Measurements from ENCODE around the gene SLC30A2.

GRCh38 chr1:26044971-26045721 is 772 bp downstream of the SLC30A2 start:
- no peak for TF ChIP-seq CTCF (IDR thresholded peaks at IDR 0.05; ENCODE audit: insufficient read depth, low read depth, low read length)
- no peak for TF ChIP-seq EZH2 (IDR thresholded peaks at IDR 0.05; ENCODE audit: insufficient read depth, low read length)

All from astrocyte (in vitro differentiated cells and primary cell).